Breast epithelium (tissue), 3 donors: ENCODE measurements around the gene CA7.

ENCODE experiments used
- CTCF ChIP-seq, 3 donors: fragments of 450-650 bp; IDR thresholded peaks; one replicate each; pipeline ENCODE4 v1.5.1; 2016 to 2017; ENCODE audit warnings: antibody characterized with exemption in 3 of 3, mild to moderate bottlenecking in 3 of 3, moderate library complexity in 3 of 3
- POLR2A ChIP-seq: fragments of 450-650 bp; IDR thresholded peaks from one replicate; pipeline ENCODE4 v1.6.1; 2016; ENCODE audit warnings: antibody characterized with exemption, mild to moderate bottlenecking, moderate library complexity
- POLR2AphosphoS5 ChIP-seq, 3 donors: sonication (generic); formaldehyde crosslinking; IDR thresholded peaks; one replicate each; pipeline ENCODE4 v1.6.1; 2017; ENCODE audit warnings: antibody characterized with exemption in 3 of 3

GRCh38 chr16:66900721-66901441 lies 56.7 kb downstream of the CA7 start:
- TF ChIP-seq CTCF (IDR thresholded peaks at IDR 0.05), result no peak
- no peak for TF ChIP-seq POLR2A
- TF ChIP-seq POLR2AphosphoS5 (IDR thresholded peaks at IDR 0.05), result no peak
